ENCODE measurements around the gene ERC1.
"Not testable (repeated sequence)": the region's sequence is repeated elsewhere in the genome, so short reads cannot be mapped to it uniquely, and the experiment has no call there.

The ERC1 gene

DNA sequence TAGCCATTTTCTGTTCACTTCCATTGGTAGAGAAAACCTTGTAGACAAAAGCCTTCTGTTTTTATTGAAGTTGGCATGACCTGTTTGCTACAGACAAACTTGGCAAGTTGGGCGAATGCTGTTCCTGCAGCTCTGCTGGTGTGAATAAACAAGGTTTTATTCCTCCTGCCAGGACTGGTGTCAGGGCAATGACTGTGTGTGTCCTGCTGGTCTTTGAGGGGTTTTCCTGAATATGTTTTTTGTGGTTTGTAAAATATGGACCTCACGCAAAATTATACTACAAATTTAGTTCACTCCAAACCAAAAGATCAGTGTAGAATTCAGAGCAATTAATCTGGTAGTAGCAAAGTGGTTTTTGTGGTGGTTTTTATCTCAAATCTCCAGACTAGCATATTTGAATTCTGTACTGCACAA, 140.8 kb downstream of the ERC1 start:
- H4K20me1 ChIP-seq (ENCODE audit: insufficient read depth, low read length): no peaks in the 10 kb centered on the region
- no peaks in the 10 kb centered on the region for H3K9me2 ChIP-seq (replicated peaks; ENCODE audit: insufficient read depth, low read length)
- H3K79me2 ChIP-seq (ENCODE audit: low read length): 0 out of 2 replicates have a peak, but pooled peaks cover 4% of the 10 kb centered on the region
- no peaks in the 10 kb centered on the region for H3K27me3 ChIP-seq (replicated peaks; ENCODE audit: insufficient read depth, low read length)
- H3K4me3 ChIP-seq (ENCODE audit: low read length): no peak overlapping the region
- H3K9me3 ChIP-seq (replicated peaks; ENCODE audit: insufficient read depth, low read length): no peaks in the 10 kb centered on the region
- no peaks in the 10 kb centered on the region for H3K4me1 ChIP-seq (ENCODE audit: low read length)
- H3K4me2 ChIP-seq (ENCODE audit: low read depth, low read length): no peak overlapping the region
- no peaks in the 10 kb centered on the region for H3F3A ChIP-seq (ENCODE audit: insufficient read depth, low read length)
- H3K9ac ChIP-seq (ENCODE audit: low read length): no peak overlapping the region
- no peak overlapping the region for H3K27ac ChIP-seq (ENCODE audit: low read length)
- H2AFZ ChIP-seq (ENCODE audit: low read length): no peak overlapping the region
- TF ChIP-seq EZH2phosphoT487 (IDR thresholded peaks at IDR 0.05; ENCODE audit: low read length): no peak
- no peak for TF ChIP-seq EZH2 (optimal IDR thresholded peaks at IDR 0.05; ENCODE audit: low read depth, low read length)
- TF ChIP-seq, protein P1, sequence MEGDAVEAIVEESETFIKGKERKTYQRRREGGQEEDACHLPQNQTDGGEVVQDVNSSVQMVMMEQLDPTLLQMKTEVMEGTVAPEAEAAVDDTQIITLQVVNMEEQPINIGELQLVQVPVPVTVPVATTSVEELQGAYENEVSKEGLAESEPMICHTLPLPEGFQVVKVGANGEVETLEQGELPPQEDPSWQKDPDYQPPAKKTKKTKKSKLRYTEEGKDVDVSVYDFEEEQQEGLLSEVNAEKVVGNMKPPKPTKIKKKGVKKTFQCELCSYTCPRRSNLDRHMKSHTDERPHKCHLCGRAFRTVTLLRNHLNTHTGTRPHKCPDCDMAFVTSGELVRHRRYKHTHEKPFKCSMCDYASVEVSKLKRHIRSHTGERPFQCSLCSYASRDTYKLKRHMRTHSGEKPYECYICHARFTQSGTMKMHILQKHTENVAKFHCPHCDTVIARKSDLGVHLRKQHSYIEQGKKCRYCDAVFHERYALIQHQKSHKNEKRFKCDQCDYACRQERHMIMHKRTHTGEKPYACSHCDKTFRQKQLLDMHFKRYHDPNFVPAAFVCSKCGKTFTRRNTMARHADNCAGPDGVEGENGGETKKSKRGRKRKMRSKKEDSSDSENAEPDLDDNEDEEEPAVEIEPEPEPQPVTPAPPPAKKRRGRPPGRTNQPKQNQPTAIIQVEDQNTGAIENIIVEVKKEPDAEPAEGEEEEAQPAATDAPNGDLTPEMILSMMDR (IDR thresholded peaks at IDR 0.05; ENCODE audit: low read length): no peak
- no peaks in the 10 kb centered on the region for H3K36me3 ChIP-seq (replicated peaks; ENCODE audit: insufficient read depth, low read length)
- peak; percentile 43 for DNase-seq

- Histone ChIP-seq H3K9me2 (replicated peaks; ENCODE audit: insufficient read depth, low read length) (no peaks in the 10 kb centered on the region), H4K20me1 (ENCODE audit: insufficient read depth, low read length) (no peaks in the 10 kb centered on the region), H3K27me3 (replicated peaks; ENCODE audit: insufficient read depth, low read length) (no peaks in the 10 kb centered on the region), H3K9me3 (replicated peaks; ENCODE audit: insufficient read depth, low read length) (no peaks in the 10 kb centered on the region), H3K9ac (ENCODE audit: low read length) (no peak overlapping the region), H3K4me1 (ENCODE audit: low read length) (no peaks in the 10 kb centered on the region), H3K4me2 (ENCODE audit: low read depth, low read length) (no peak overlapping the region), H3K79me2 (ENCODE audit: low read length) (0 out of 2 replicates have a peak, but pooled peaks cover 4% of the 10 kb centered on the region), H3K4me3 (ENCODE audit: low read length) (no peak overlapping the region), H3K27ac (ENCODE audit: low read length) (no peak overlapping the region), H2AFZ (ENCODE audit: low read length) (no peak overlapping the region), H3K36me3 (replicated peaks; ENCODE audit: insufficient read depth, low read length) (no peaks in the 10 kb centered on the region), H3F3A (ENCODE audit: insufficient read depth, low read length) (no peaks in the 10 kb centered on the region)
- no peak for DNase-seq
- TF ChIP-seq EZH2phosphoT487 (IDR thresholded peaks at IDR 0.05; ENCODE audit: low read length) (no peak), EZH2 (optimal IDR thresholded peaks at IDR 0.05; ENCODE audit: low read depth, low read length) (no peak)
- TF ChIP-seq, protein P1 (IDR thresholded peaks at IDR 0.05; ENCODE audit: low read length): no peak
Measured at GRCh38 chr12:1132311-1132710, 141.3 kb downstream of the ERC1 start.

GRCh38 chr12:1138691-1139090, 147.7 kb downstream of the ERC1 start:
- H3K79me2 ChIP-seq (ENCODE audit: low read length): no peaks in the 10 kb centered on the region
- H3F3A ChIP-seq (ENCODE audit: insufficient read depth, low read length): no peaks in the 10 kb centered on the region
- H3K36me3 ChIP-seq (replicated peaks; ENCODE audit: insufficient read depth, low read length): no peaks in the 10 kb centered on the region
- no peak overlapping the region for H3K27ac ChIP-seq (ENCODE audit: low read length)
- H3K4me2 ChIP-seq (ENCODE audit: low read depth, low read length): no peak overlapping the region
- TF ChIP-seq EZH2phosphoT487 (IDR thresholded peaks at IDR 0.05; ENCODE audit: low read length) (no peak), EZH2 (optimal IDR thresholded peaks at IDR 0.05; ENCODE audit: low read depth, low read length) (no peak)
- TF ChIP-seq, protein P1 (IDR thresholded peaks at IDR 0.05; ENCODE audit: low read length): no peak
- no peaks in the 10 kb centered on the region for H3K4me1 ChIP-seq (ENCODE audit: low read length)
- no peak overlapping the region for H3K9ac ChIP-seq (ENCODE audit: low read length)
- no peak overlapping the region for H3K4me3 ChIP-seq (ENCODE audit: low read length)
- no peaks in the 10 kb centered on the region for H3K9me2 ChIP-seq (replicated peaks; ENCODE audit: insufficient read depth, low read length)
- H3K9me3 ChIP-seq (replicated peaks; ENCODE audit: insufficient read depth, low read length): no peaks in the 10 kb centered on the region
- no peaks in the 10 kb centered on the region for H3K27me3 ChIP-seq (replicated peaks; ENCODE audit: insufficient read depth, low read length)
- no peaks in the 10 kb centered on the region for H4K20me1 ChIP-seq (ENCODE audit: insufficient read depth, low read length)
- no peak overlapping the region for H2AFZ ChIP-seq (ENCODE audit: low read length)
- DNase-seq: no peak

GRCh38 chr12:1146758-1147157, 155.7 kb downstream of the ERC1 start:
- not testable (repeated sequence) for H2AFZ ChIP-seq (ENCODE audit: low read length); H3K27ac ChIP-seq (ENCODE audit: low read length); DNase-seq; H3K9me2 ChIP-seq (replicated peaks; ENCODE audit: insufficient read depth, low read length); H3K79me2 ChIP-seq (ENCODE audit: low read length); H3K4me2 ChIP-seq (ENCODE audit: low read depth, low read length); H3K4me1 ChIP-seq (ENCODE audit: low read length); H3K4me3 ChIP-seq (ENCODE audit: low read length); H3K9me3 ChIP-seq (replicated peaks; ENCODE audit: insufficient read depth, low read length); H3K9ac ChIP-seq (ENCODE audit: low read length); H3K27me3 ChIP-seq (replicated peaks; ENCODE audit: insufficient read depth, low read length); H4K20me1 ChIP-seq (ENCODE audit: insufficient read depth, low read length); H3K36me3 ChIP-seq (replicated peaks; ENCODE audit: insufficient read depth, low read length); H3F3A ChIP-seq (ENCODE audit: insufficient read depth, low read length)

Data from MM.1S (cell line).